H1 (cell line): ENCODE results near the gene SUB1. TPM values are rescaled to one million over a fixed set of nuclear protein-coding genes. Genes with fewer than 3 reads are reported as not detected.

Experiments
- CTCF ChIA-PET: fragments of 300-600 bp; sonication (Branson Sonifier 250); formaldehyde crosslinking; loops from one replicate; lab custom pipeline; 2021; ENCODE audit not compliant: partially characterized antibody; lab: Charles Lee
- POLR2A ChIA-PET: fragments of 300-600 bp; sonication (Branson Sonifier 250); formaldehyde crosslinking; loops from one replicate; lab custom pipeline; 2021; ENCODE audit warnings: inconsistent platforms; ENCODE audit not compliant: partially characterized antibody; lab: Charles Lee
- DNase-seq, 2 experiments: peaks; one replicate each; pipeline versions ENCODE4 v3.0.0 to v3.0.0-alpha.2; 2010 to 2022; ENCODE audit warnings: low spot score in 2 of 2, low read depth in 1 of 2, mixed read lengths in 1 of 2
- FAIRE-seq: peaks from 2 replicates; lab custom pipeline; 2011; peaks lifted over from hg19 to GRCh38; lab: Jason Lieb, UNC
- H2AFZ ChIP-seq: 2 replicates; pipeline ENCODE4 v1.8.1; 2012; ENCODE audit warnings: low read length, inconsistent platforms
- H2AK5ac ChIP-seq: 2 replicates; pipeline ENCODE4 v1.6.1; 2013; ENCODE audit warnings: low read depth, low read length
- H2BK120ac ChIP-seq: replicated peaks from 2 replicates; pipeline ENCODE3; 2013; ENCODE audit warnings: low read depth, low read length, inconsistent platforms
- H2BK12ac ChIP-seq: 2 replicates; pipeline ENCODE4 v1.6.1; 2013; ENCODE audit warnings: low read depth, low read length
- H2BK15ac ChIP-seq: 2 replicates; pipeline ENCODE4 v1.6.1; 2013; ENCODE audit warnings: low read length
- H2BK20ac ChIP-seq: 2 replicates; pipeline ENCODE4 v1.6.1; 2013; ENCODE audit warnings: low read length
- H2BK5ac ChIP-seq: 2 replicates; pipeline ENCODE4 v1.6.1; 2013; ENCODE audit warnings: low read depth, low read length
- H3K14ac ChIP-seq: 2 replicates; pipeline ENCODE4 v1.6.1; 2013; ENCODE audit warnings: inconsistent platforms; ENCODE audit not compliant: insufficient read length
- H3K18ac ChIP-seq: 2 replicates; pipeline ENCODE4 v1.6.1; 2013; ENCODE audit warnings: low read length; ENCODE audit errors: extremely low read depth
- H3K23ac ChIP-seq: 2 replicates; pipeline ENCODE4 v1.6.1; 2013; ENCODE audit warnings: inconsistent platforms; ENCODE audit not compliant: insufficient read length
- H3K23me2 ChIP-seq: 2 replicates; pipeline ENCODE4 v1.6.1; 2013; ENCODE audit warnings: low read depth, low read length
- H3K27ac ChIP-seq: 2 replicates; pipeline ENCODE4 v1.6.1; 2011; ENCODE audit warnings: low read depth, low read length, inconsistent platforms
- H3K27me3 ChIP-seq, 4 experiments: replicated peaks in 1 of 4; 1 replicate in 1 of 4; 2 replicates in 3 of 4; pipeline versions ENCODE4 v1.6.1 to v1.8.1; 2011 to 2013; ENCODE audit warnings: low read length in 3 of 4, mild to moderate bottlenecking in 3 of 4, inconsistent platforms in 2 of 4, mixed read lengths in 2 of 4, moderate library complexity in 1 of 4; ENCODE audit not compliant: control insufficient read depth in 3 of 4, insufficient read depth in 3 of 4; ENCODE audit errors: extremely low read depth in 1 of 4
- H3K36me3 ChIP-seq, 4 experiments: 2 replicates each; pipeline versions ENCODE4 v1.6.1 to v1.8.1; 2011 to 2013; ENCODE audit warnings: mild to moderate bottlenecking in 4 of 4, low read length in 3 of 4, moderate library complexity in 2 of 4, control low read depth in 1 of 4, inconsistent platforms in 1 of 4; ENCODE audit not compliant: insufficient read depth in 4 of 4, control insufficient read depth in 2 of 4
- H3K4ac ChIP-seq: replicated peaks from 2 replicates; pipeline ENCODE3; 2013; ENCODE audit warnings: low read length, low read depth, mixed read lengths, inconsistent platforms; ENCODE audit not compliant: insufficient read length
- H3K4me1 ChIP-seq, 4 experiments: replicated peaks in 1 of 4; 1 replicate in 1 of 4; 2 replicates in 3 of 4; pipeline versions ENCODE4 v1.6.1 to v1.8.1; 2011 to 2013; ENCODE audit warnings: low read length in 3 of 4, inconsistent platforms in 2 of 4, mixed read lengths in 1 of 4; ENCODE audit not compliant: insufficient read depth in 4 of 4, control insufficient read depth in 3 of 4
- H3K4me2 ChIP-seq, 2 experiments: 2 replicates each; pipeline versions ENCODE4 v1.6.1 to v1.8.1; 2011 to 2013; ENCODE audit warnings: low read depth in 2 of 2, low read length in 2 of 2, control low read depth in 1 of 2, inconsistent platforms in 1 of 2, mild to moderate bottlenecking in 1 of 2; ENCODE audit not compliant: insufficient read depth in 1 of 2
- H3K4me3 ChIP-seq, 4 experiments: fragments of 200-600, 300-600 bp in 1 of 4; sonication (generic), shearing (Covaris generic), sonication (Bioruptor Twin) in 1 of 4; 2 replicates each; pipeline versions ENCODE4 v1.5.1 to v1.8.1; 2011 to 2016; ENCODE audit warnings: low read length in 4 of 4, low read depth in 3 of 4, control low read depth in 2 of 4, inconsistent platforms in 2 of 4, mild to moderate bottlenecking in 2 of 4, mixed read lengths in 1 of 4, moderate library complexity in 1 of 4; ENCODE audit not compliant: insufficient read depth in 2 of 4; ENCODE audit errors: extremely low read depth in 1 of 4
- H3K56ac ChIP-seq: replicated peaks from 2 replicates; pipeline ENCODE3; 2013; ENCODE audit warnings: low read depth, mild to moderate bottlenecking, mixed read lengths, low read length, inconsistent platforms; ENCODE audit not compliant: insufficient read length
- H3K79me1 ChIP-seq: 2 replicates; pipeline ENCODE4 v1.6.1; 2013; ENCODE audit warnings: low read depth, low read length, control low read depth
- H3K79me2 ChIP-seq, 2 experiments: 2 replicates each; pipeline versions ENCODE4 v1.6.1 to v1.8.1; 2012 to 2013; ENCODE audit warnings: low read length in 2 of 2, mild to moderate bottlenecking in 2 of 2, inconsistent platforms in 1 of 2; ENCODE audit not compliant: insufficient read depth in 2 of 2, control insufficient read depth in 1 of 2
- H3K9ac ChIP-seq, 4 experiments: replicated peaks in 1 of 4; 1 replicate in 1 of 4; 2 replicates in 3 of 4; pipeline versions ENCODE4 v1.6.1 to v1.8.1; 2011 to 2013; ENCODE audit warnings: low read depth in 3 of 4, low read length in 3 of 4, control low read depth in 2 of 4, mild to moderate bottlenecking in 2 of 4, moderate library complexity in 2 of 4, inconsistent platforms in 1 of 4; ENCODE audit errors: extremely low read depth in 1 of 4
- H3K9me3 ChIP-seq, 2 experiments: 2 replicates each; pipeline versions ENCODE4 v1.6.1 to v1.8.1; 2012 to 2013; ENCODE audit warnings: mild to moderate bottlenecking in 2 of 2, moderate library complexity in 2 of 2, control low read depth in 1 of 2, inconsistent platforms in 1 of 2, low read depth in 1 of 2, low read length in 1 of 2, mixed read lengths in 1 of 2; ENCODE audit not compliant: insufficient read depth in 2 of 2
- H4K20me1 ChIP-seq, 2 experiments: replicated peaks in 1 of 2; 2 replicates each; pipeline versions ENCODE3 to v1.8.1; 2011 to 2013; ENCODE audit warnings: inconsistent platforms in 2 of 2, low read length in 2 of 2, mild to moderate bottlenecking in 1 of 2; ENCODE audit not compliant: insufficient read depth in 2 of 2, control insufficient read depth in 1 of 2
- H4K5ac ChIP-seq: 2 replicates; pipeline ENCODE4 v1.6.1; 2013; ENCODE audit warnings: low read length, low read depth, mixed read lengths, inconsistent platforms; ENCODE audit not compliant: insufficient read length
- H4K8ac ChIP-seq: 2 replicates; pipeline ENCODE4 v1.8.0; 2013; ENCODE audit warnings: mild to moderate bottlenecking, moderate library complexity, low read length, inconsistent platforms; ENCODE audit not compliant: insufficient read depth; ENCODE audit errors: extremely low read depth
- H4K91ac ChIP-seq: replicated peaks from 2 replicates; pipeline ENCODE3; 2013; ENCODE audit warnings: low read length, mixed read lengths, inconsistent platforms; ENCODE audit not compliant: insufficient read length
- EP300 ChIP-seq, 2 experiments: IDR thresholded peaks; 1 replicate in 1 of 2; 2 replicates in 1 of 2; pipeline ENCODE4 v1.6.1; 2011 to 2012; ENCODE audit warnings: low read depth in 2 of 2, low read length in 2 of 2, mild to moderate bottlenecking in 2 of 2, borderline replicate concordance in 1 of 2, inconsistent platforms in 1 of 2, moderate library complexity in 1 of 2
- SRF ChIP-seq: IDR thresholded peaks from 2 replicates; pipeline ENCODE4 v1.6.1; 2011; ENCODE audit warnings: mild to moderate bottlenecking, low read depth, low read length, moderate library complexity
- TAF1 ChIP-seq: IDR thresholded peaks from 2 replicates; pipeline ENCODE4 v1.6.1; 2011; ENCODE audit warnings: mild to moderate bottlenecking, low read depth, low read length
- TCF12 ChIP-seq: IDR thresholded peaks from 2 replicates; pipeline ENCODE4 v1.6.1; 2011; ENCODE audit warnings: low read depth, mild to moderate bottlenecking, low read length
- WGBS, 2 experiments: shearing (Covaris generic) in 1 of 2; methylation state at CpG; one replicate each; pipeline versions ENCODE4 v1.1.6 to v1.1.7; 2013 to 2015; ENCODE audit warnings: low lambda C conversion rate in 2 of 2, mixed read lengths in 2 of 2, inconsistent platforms in 1 of 2, low coverage in 1 of 2, missing lambda C conversion rate in 1 of 2; ENCODE audit not compliant: insufficient replicate concordance in 2 of 2, insufficient coverage in 1 of 2, insufficient read length in 1 of 2; ENCODE audit errors: extremely low coverage in 1 of 2, missing lambda C conversion rate in 1 of 2; 5-methylcytosine and 5-hydroxymethylcytosine counted together
- polyA plus RNA-seq, 7 experiments: library from polyadenylated mRNA; depleted of rRNA in 3 of 7; stranded (reverse) in 5 of 7; unstranded in 2 of 7; fragments of >200 nt in 5 of 7; fragments of 200-250 nt in 2 of 7; gene quantifications; 1 replicate in 5 of 7; 2 replicates in 1 of 7; 4 replicates in 1 of 7; pipeline versions ENCODE4 v1.2.1 to v1.2.3, GENCODE V29; 2011 to 2013; ENCODE audit warnings: missing spikeins in 2 of 7, mixed read lengths in 2 of 7
- total RNA-seq: library from RNA; stranded (reverse); fragmentation: NEBNext Ultra II Directional; extraction: Animal tissue kit (Norgen Biotek cat#: 25700); gene quantifications from 2 replicates; pipeline ENCODE4 v1.2.1, GENCODE V29; 2021

The SUB1 gene
- total and polyA plus RNA-seq, 2 of the 8 experiments (the other 6 are each of a cell fraction or from before 2014, with no cell fraction given) = 83.9 to 325 TPM

DNA sequence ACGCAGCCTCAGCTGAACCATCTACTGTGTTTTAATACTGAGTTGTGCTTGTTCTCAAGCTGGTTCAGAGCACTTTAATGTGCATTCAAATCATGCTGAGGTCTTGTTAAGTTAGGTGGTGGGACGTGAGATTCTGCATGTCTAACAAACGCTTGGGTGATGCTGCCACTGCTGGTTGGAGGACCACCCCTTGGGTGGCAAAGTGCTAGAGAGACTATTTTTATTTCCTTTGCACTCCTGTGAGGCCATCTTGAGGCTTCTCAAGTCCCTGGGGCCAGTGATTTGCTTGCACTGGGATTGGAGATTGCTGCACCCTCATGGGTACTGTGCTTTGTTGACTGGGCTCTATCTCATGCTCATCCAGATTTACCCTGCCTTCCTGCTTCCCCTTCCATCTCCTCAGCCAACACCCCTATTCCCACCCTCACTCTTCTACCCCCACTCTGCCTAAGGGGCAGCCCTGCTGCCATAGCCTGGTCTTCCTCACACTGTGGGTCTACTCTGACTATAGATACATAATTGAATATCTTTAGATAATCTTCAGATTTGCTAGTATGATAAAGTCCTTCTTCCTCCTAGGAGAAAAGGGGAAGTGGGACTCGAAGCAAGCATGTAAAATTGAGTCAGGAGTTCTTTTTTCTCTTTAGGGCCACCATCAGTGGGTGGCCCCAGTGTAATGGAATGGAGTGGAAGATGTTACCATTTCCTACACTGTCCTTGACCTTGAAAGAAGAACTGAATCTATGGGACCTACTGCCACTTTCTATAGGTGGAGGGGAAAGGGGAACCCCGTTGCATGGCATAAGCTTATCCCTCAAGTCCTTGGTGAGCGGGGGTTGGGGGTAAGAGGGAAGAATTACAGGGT lies 45.1 kb upstream of the SUB1 start:
- WGBS, 2 experiments = 81% methylated on average over 6 of the region's 6 CpGs; no CpG with 5 or more reads in 1 of the 2 experiments
- CTCF ChIA-PET = interaction anchor here (0.6 to 1.3 kb wide), 2 partner anchors 44 to 904 kb away, joined by 3 to 4 read pairs; no protein-coding TSS in a partner anchor

More for the DNA sequence above, 45.1 kb upstream of the SUB1 start:
- no peak for TF ChIP-seq TCF12
- TF ChIP-seq SRF = no peak
- no peak for TF ChIP-seq EP300 (IDR thresholded peaks at IDR 0.05; ENCODE audit: borderline replicate concordance in 1 of 2, low read depth in 2 of 2, low read length in 2 of 2)
- TF ChIP-seq TAF1 = no peak
- POLR2A ChIA-PET = no interaction called here
- H3K9me3 ChIP-seq = no peaks in the 10 kb centered on the region
- no peak overlapping the region for H3K4me3 ChIP-seq
- no peaks in the 10 kb centered on the region for H3K79me2 ChIP-seq
- H4K20me1 ChIP-seq = no peaks in the 10 kb centered on the region
- no peak overlapping the region; the same call in 1 of the 2 replicates for H2BK15ac ChIP-seq
- H3K27ac ChIP-seq = no peak overlapping the region
- no peak overlapping the region for H3K14ac ChIP-seq
- H2BK120ac ChIP-seq = no peak overlapping the region
- no peak overlapping the region for H2BK12ac ChIP-seq
- no peak for FAIRE-seq
- H3K4me2 ChIP-seq = no peak overlapping the region
- no peak overlapping the region for H3K56ac ChIP-seq
- no peak overlapping the region for H2AFZ ChIP-seq
- H3K4me1 ChIP-seq = 0 out of 7 replicates have a peak, but pooled peaks cover 0 to 3% (median under 1%) of the 10 kb centered on the region in 4 experiments
- H2BK5ac ChIP-seq = no peak overlapping the region
- H4K8ac ChIP-seq = no peak overlapping the region
- peaks cover 2% of the 10 kb centered on the region; the same call in 1 of the 2 replicates for H3K23me2 ChIP-seq
- no peak overlapping the region for H2AK5ac ChIP-seq
- no peak overlapping the region for H3K4ac ChIP-seq
- H3K36me3 ChIP-seq = no peaks in the 10 kb centered on the region
- H3K18ac ChIP-seq = no peak overlapping the region
- no peak overlapping the region for H3K23ac ChIP-seq
- H4K5ac ChIP-seq = no peak overlapping the region
- H3K27me3 ChIP-seq = no peaks in the 10 kb centered on the region
- H3K9ac ChIP-seq = no peak overlapping the region
- H2BK20ac ChIP-seq = no peak overlapping the region
- no peaks in the 10 kb centered on the region for H3K79me1 ChIP-seq
- no peak for DNase-seq
- no peak overlapping the region for H4K91ac ChIP-seq
